RWPE1 (cell line): ENCODE results near the gene BEX2.

Experiments used
- CTCF ChIA-PET: fragments of 350-600 bp; sonication (Branson Sonifier 250); formaldehyde crosslinking; extraction: SDS; loops from one replicate; lab custom pipeline; 2021; lab: Yijun Ruan, JAX
- POLR2A ChIA-PET: fragments of 400-600 bp; formaldehyde crosslinking; extraction: SDS; loops from one replicate; lab custom pipeline; 2020; ENCODE audit warnings: antibody characterized with exemption; ENCODE audit not compliant: low non-redundant PET; lab: Yijun Ruan, JAX
- DNase-seq: peaks from one replicate; pipeline ENCODE4 v3.0.0; 2012; ENCODE audit warnings: low spot score
- H3K27ac ChIP-seq: fragments of 450-650 bp; 2 replicates; pipeline ENCODE4 v1.5.1; 2017
- TF ChIP-seq, protein P1 (sequence below): fragments of 450-650 bp; conservative IDR thresholded peaks from 2 replicates; pipeline ENCODE4 v1.5.1; 2017; ENCODE audit warnings: low read depth, mild to moderate bottlenecking

The BEX2 gene

DNA sequence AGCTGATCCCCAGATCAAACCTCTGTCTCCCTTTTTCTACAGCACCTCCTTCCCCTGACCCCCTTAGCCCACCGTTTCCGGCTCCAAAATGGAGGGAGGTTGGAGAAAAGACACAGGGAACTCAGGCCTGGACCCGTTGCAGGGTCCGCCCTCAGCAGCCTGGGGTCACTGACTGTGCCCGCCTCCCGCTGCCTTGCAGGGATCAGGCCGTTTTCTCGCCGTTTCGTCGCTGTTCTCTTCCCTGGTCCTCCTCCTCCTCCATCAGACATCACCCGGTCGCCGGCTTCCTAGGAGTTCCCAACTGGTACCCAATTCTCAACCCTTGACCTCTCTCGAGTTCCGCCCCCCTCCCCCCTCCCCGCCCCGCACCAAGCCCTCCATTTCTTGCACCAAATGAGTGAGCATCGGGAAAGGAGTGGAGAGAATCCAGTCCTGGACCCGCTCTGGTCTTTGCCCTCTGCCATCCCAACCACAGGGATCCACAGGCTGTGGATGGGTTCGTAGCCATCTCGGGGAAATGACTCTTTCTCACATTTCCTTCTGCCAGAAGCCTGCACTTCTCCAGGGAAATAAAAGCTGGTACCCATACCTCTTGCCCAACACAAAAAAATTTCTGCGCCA, 34.7 kb downstream of the BEX2 start:
- CTCF ChIA-PET, result no interaction called here

DNA sequence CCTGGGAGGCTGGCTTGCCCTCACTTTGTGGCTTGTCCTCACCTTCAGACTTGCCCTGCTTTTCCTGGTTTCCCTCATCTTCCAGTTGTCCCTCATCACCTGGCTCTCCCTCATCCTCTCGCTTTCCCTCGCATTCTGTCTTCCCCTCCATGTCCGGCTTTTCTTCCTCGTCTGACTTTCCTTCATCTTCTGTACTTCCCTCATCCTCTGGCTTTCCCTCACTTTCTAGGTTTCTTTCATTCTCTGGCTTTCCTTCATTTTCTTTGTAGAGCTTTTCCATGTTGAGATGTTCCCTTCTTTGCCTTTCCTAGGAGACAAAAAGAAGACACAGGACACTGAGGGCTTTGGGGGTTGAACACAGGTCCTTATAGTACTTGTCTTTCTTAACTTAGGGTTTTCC, 36.5 kb downstream of the BEX2 start:
- ChIA-PET CTCF (no interaction called here), POLR2A (no interaction called here)
- no peak for DNase-seq
- TF ChIP-seq, protein P1, sequence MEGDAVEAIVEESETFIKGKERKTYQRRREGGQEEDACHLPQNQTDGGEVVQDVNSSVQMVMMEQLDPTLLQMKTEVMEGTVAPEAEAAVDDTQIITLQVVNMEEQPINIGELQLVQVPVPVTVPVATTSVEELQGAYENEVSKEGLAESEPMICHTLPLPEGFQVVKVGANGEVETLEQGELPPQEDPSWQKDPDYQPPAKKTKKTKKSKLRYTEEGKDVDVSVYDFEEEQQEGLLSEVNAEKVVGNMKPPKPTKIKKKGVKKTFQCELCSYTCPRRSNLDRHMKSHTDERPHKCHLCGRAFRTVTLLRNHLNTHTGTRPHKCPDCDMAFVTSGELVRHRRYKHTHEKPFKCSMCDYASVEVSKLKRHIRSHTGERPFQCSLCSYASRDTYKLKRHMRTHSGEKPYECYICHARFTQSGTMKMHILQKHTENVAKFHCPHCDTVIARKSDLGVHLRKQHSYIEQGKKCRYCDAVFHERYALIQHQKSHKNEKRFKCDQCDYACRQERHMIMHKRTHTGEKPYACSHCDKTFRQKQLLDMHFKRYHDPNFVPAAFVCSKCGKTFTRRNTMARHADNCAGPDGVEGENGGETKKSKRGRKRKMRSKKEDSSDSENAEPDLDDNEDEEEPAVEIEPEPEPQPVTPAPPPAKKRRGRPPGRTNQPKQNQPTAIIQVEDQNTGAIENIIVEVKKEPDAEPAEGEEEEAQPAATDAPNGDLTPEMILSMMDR, result no peak
- H3K27ac ChIP-seq, result no peak overlapping the region

More for the DNA sequence above, 34.7 kb downstream of the BEX2 start:
- no peak overlapping the region for H3K27ac ChIP-seq
- POLR2A ChIA-PET, result no interaction called here
- TF ChIP-seq, protein P1, result no peak
- no peak for DNase-seq
